Fibroblast of pulmonary artery (primary cell): Measurements from ENCODE around the gene EPYC.

Experiments
- DNase-seq: peaks from one replicate; pipeline ENCODE4 v3.0.0-alpha.2; 2010; ENCODE audit warnings: low read depth
- H3K4me3 ChIP-seq: replicated peaks from 2 replicates; pipeline ENCODE4 v1.5.1; 2011; ENCODE audit warnings: low read depth, mild to moderate bottlenecking, control low read depth, low read length, moderate library complexity
- CTCF ChIP-seq: IDR thresholded peaks from 2 replicates; pipeline ENCODE4 v1.5.1; 2011; ENCODE audit warnings: mild to moderate bottlenecking, control low read depth, low read length, inconsistent platforms; ENCODE audit errors: missing control alignments

The EPYC gene

GRCh38 chr12:90963946-90964345, 40.8 kb downstream of the EPYC start:
- H3K4me3 ChIP-seq, result no peak overlapping the region
- no peak for TF ChIP-seq CTCF
- no peak for DNase-seq

- no peak overlapping the region for H3K4me3 ChIP-seq
- no peak for TF ChIP-seq CTCF
- no peak for DNase-seq
Observed at GRCh38 chr12:90961154-90961553, 43.6 kb downstream of the EPYC start.

- DNase-seq, result peak; percentile 76
- TF ChIP-seq CTCF, result peak; percentile 81
- no peak overlapping the region for H3K4me3 ChIP-seq
Observed at GRCh38 chr12:90959538-90960139, 45.1 kb downstream of the EPYC start.

- H3K4me3 ChIP-seq, result no peak overlapping the region
Observed at GRCh38 chr12:90959032-90959431, 45.7 kb downstream of the EPYC start.

GRCh38 chr12:90958347-90958746, 46.4 kb downstream of the EPYC start:
- no peak for DNase-seq
- TF ChIP-seq CTCF, result no peak
- no peak overlapping the region for H3K4me3 ChIP-seq

More at GRCh38 chr12:90959032-90959431, 45.7 kb downstream of the EPYC start:
- peak; percentile 37 for TF ChIP-seq CTCF
- peak; percentile 54 for DNase-seq

GRCh38 chr12:90954921-90955320, 49.9 kb downstream of the EPYC start, which contains the start of gene CCER1:
TSS of gene CCER1 (minus strand) at chr12:90955176. CDS start at chr12:90954742, 434 bp downstream.
- no peak for TF ChIP-seq CTCF
- DNase-seq, result no peak

GRCh38 chr12:90954428-90954827, 50.3 kb downstream of the EPYC start:
- TF ChIP-seq CTCF, result no peak
- DNase-seq, result no peak
- no peak overlapping the region for H3K4me3 ChIP-seq

More at GRCh38 chr12:90954921-90955320, 49.9 kb downstream of the EPYC start, which contains the start of gene CCER1:
- H3K4me3 ChIP-seq, result no peak within 1 kb of the TSS
